HG03139 (cell line): Measurements from ENCODE around the gene ZNHIT2.
"Not testable (repeated sequence)": the region's sequence is repeated elsewhere in the genome, so short reads cannot be mapped to it uniquely, and the experiment has no call there.

Experiments
- ATAC-seq: cut with Tn5 transposase; IDR thresholded peaks from one replicate; pipeline ENCODE4 v1.9.1; 2021; ENCODE audit not compliant: unreplicated experiment

Gene ZNHIT2

GRCh38 chr11:65117206-65118096, at the start of gene ZNHIT2:
TSS of gene ZNHIT2 (minus strand) at chr11:65117701. CDS start at chr11:65117653, 48 bp downstream.
- peak; percentile 43 for ATAC-seq

GRCh38 chr11:65166893-65167292, 49.4 kb upstream of the ZNHIT2 start:
- ATAC-seq = no peak

- ATAC-seq = no peak
Observed at GRCh38 chr11:65165410-65166317, 48.2 kb upstream of the ZNHIT2 start.

- ATAC-seq = no peak
Observed at GRCh38 chr11:65163684-65164083, 46.2 kb upstream of the ZNHIT2 start.

- ATAC-seq = no peak
Observed at GRCh38 chr11:65160643-65161042, 43.1 kb upstream of the ZNHIT2 start.

- ATAC-seq = no peak
Observed at GRCh38 chr11:65159012-65159411, 41.5 kb upstream of the ZNHIT2 start.

GRCh38 chr11:65157336-65157735, 39.8 kb upstream of the ZNHIT2 start:
- no peak for ATAC-seq

GRCh38 chr11:65156926-65157325, 39.4 kb upstream of the ZNHIT2 start:
- ATAC-seq = no peak

- no peak for ATAC-seq
Observed at GRCh38 chr11:65156256-65156655, 38.8 kb upstream of the ZNHIT2 start.

- no peak for ATAC-seq
Observed at GRCh38 chr11:65152122-65152521, 34.6 kb upstream of the ZNHIT2 start.

GRCh38 chr11:65151331-65151899, 33.9 kb upstream of the ZNHIT2 start:
- ATAC-seq = no peak

- ATAC-seq = no peak
Observed at GRCh38 chr11:65150509-65151299, 33.2 kb upstream of the ZNHIT2 start.

GRCh38 chr11:65150131-65150508, 32.6 kb upstream of the ZNHIT2 start:
- not testable (repeated sequence) for ATAC-seq

GRCh38 chr11:65148657-65149056, 31.2 kb upstream of the ZNHIT2 start:
- no peak for ATAC-seq

GRCh38 chr11:65147352-65148075, 30.0 kb upstream of the ZNHIT2 start:
- no peak for ATAC-seq

GRCh38 chr11:65141896-65142494, 24.5 kb upstream of the ZNHIT2 start:
- no peak for ATAC-seq

GRCh38 chr11:65136515-65137096, 19.1 kb upstream of the ZNHIT2 start:
- ATAC-seq = no peak

- no peak for ATAC-seq
Observed at GRCh38 chr11:65135633-65136145, 18.2 kb upstream of the ZNHIT2 start.
